Stimulated activated naive CD4-positive, alpha-beta T cell (primary cell): ENCODE results near the gene PARD3B.
A peak's percentile ranks its signal among the peaks of the same experiment; 100 is the strongest.

Source experiments
- DNase-seq, 6 experiments: peaks; one replicate each; lab custom pipeline; 2025; lab: John Stamatoyannopoulos, UW

PARD3B gene

GRCh38 chr2:204657024-204657423 lies 111.7 kb downstream of the PARD3B start:
- no peak for DNase-seq

DNA sequence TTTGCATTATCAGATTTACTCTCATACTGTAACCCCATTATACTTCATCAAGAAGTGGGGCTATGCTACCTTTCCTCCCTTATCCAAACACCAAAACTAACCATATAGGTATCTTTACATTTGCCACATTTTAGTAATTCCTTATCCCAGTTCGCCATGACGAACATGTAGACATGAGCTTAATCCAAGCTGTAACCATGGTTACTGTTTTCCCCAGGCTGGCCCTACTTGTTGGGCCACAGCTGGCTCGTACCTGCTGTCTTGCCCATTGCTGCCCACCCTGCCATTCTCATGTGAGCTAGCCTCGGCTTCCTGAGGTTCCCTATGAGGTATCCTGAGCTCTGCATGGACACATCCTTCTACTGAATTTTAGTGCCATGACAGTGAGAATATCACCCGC lies 117.7 kb downstream of the PARD3B start:
- DNase-seq = no peak

- no peak for DNase-seq
Measured at GRCh38 chr2:204663816-204664425, 118.6 kb downstream of the PARD3B start.

DNA sequence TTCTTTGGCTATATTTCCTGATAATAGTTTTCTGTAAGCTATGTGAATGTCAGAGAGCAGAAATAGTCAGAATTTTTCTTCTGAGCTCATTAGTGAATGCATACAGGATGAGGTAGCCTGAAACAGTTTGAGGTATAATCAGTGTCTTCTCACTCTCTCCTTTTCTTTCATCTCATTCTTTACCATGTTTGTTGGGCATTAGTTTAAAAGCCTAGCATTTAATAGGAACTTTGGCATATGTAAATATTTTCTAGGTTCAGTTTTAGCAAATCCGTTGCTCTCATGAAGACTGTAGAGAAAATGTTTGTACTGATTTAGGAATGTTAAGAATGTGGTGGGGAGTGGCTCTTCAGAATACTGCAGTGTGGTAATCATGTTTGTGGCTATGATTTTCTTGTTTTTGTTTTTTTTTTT lies 119.4 kb downstream of the PARD3B start:
- no peak for DNase-seq

DNA sequence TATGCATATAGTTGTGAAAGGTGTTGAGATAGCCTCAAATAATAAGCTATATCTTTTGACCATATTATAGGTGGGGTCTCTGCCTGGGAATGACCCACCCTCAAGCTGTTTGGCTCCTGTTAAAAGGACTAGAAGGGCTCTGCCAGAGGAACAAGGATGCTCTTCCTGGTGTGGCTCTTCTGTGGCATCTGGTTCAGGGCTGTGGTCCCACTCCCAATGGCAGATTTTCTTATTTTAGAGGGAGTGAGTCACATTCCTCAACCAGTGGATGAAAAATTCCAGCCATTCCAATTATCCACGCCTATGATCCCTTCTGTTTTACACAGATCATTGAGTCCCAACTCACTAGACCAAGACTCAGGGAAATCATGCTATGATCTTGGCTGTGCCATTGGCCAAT lies 119.9 kb downstream of the PARD3B start:
- DNase-seq = no peak

- no peak for DNase-seq
Measured at GRCh38 chr2:204665771-204666170, 120.5 kb downstream of the PARD3B start.

DNA sequence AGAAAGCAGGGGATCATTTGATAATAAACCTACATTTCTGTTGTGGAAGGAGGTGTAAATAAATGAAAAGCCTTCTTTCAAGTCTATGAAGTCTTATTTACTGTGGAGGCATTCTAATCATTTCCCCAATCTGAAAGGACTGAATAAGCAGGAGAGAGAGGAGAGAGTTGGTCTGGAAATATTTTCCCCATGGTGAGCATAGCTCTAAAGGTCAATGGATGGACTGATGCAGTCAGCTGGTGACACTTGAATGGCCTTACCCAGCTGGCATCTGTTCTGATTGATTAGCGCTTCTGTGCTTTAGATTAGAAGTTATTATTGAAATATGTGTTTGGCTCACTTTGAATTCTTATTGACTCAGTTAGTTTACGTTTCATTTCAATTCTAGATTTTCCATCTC lies 122.7 kb downstream of the PARD3B start:
- no peak for DNase-seq

- no peak for DNase-seq
Measured at GRCh38 chr2:204669382-204669781, 124.1 kb downstream of the PARD3B start.

DNA sequence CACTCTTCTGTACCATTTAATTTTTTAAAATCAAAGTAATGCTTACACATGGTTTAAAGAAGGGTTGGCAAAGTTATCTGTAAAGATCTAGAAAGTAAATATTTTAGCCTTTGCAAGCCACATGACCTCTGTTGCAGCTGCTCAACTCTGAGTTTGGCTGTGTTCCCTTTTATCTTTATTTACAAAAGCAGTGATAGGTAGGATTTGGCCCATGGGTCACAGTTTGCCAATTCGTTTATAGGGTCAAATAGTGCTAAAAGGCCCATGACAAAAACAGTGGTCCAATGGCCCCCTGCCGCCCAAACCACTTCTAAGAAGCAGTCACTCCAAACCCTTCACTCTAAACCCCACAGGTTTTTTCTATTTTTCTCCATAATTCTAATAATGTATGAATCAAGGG lies 124.8 kb downstream of the PARD3B start:
- no peak for DNase-seq

DNA sequence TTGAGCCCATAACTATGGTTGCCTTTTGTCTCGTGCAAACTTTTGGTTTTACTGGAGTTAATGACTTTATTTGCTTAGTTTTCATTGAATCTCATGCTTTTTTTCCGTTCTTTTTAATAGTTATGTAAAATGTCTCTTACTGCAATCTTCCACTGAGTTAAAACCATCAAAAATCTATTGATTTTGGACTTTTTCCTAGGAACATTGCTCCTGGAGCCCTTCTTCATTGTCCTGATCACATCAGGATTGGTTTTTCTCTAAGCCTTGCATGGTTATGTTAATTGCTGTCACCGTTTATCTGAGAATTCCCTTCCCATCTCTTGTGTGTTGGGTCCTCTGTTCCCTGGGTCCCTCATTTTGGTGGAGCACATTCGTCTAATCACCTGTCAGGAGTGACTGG lies 125.5 kb downstream of the PARD3B start:
- no peak for DNase-seq

- no peak for DNase-seq
Measured at GRCh38 chr2:204672772-204673171, 127.5 kb downstream of the PARD3B start.

- no peak for DNase-seq
Measured at GRCh38 chr2:204673877-204674276, 128.6 kb downstream of the PARD3B start.

DNA sequence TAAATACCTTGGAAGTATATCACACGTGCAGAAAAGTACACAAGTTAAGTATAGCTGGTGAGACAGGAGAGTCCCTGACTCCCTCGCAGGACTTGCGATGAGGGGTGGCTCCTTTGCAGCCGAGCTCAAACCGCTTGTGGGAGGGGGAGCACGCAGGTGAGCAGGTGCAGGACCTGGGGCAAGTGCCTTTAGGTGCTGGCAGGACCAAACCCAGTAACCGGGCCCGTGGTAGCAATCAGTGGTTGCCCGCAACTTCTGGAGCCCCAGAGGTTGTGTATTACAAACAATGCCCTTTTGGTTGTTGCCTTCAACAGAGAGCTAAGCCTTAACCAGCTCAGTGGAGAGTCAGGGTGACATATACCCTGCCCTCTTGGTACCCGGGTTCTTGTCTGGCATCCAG lies 132.8 kb downstream of the PARD3B start:
- no peak for DNase-seq

- no peak for DNase-seq
Measured at GRCh38 chr2:204680576-204680975, 135.3 kb downstream of the PARD3B start.

DNA sequence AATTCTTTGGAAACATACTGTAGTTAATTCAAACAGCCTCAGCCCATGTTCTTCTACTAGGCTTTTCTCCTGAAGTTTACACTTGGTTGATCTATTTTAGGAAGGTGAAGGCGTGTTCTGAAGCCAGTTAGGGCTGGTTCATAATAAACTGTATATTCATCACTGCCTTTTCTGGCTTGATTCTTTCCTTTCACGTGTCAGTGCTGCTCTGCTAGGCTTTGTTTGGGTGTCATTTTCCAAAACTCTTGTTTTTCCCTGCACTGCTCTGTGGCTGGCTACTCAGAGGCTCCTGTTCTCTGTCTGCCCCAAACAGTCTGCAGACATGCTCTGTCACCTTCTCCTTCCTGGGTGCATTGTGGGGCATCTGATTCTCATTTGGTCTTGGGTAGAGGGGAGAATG lies 136.1 kb downstream of the PARD3B start:
- no peak for DNase-seq

GRCh38 chr2:204683384-204683783 lies 138.1 kb downstream of the PARD3B start:
- no peak for DNase-seq

GRCh38 chr2:204686406-204686805 lies 141.1 kb downstream of the PARD3B start:
- DNase-seq = no peak

DNA sequence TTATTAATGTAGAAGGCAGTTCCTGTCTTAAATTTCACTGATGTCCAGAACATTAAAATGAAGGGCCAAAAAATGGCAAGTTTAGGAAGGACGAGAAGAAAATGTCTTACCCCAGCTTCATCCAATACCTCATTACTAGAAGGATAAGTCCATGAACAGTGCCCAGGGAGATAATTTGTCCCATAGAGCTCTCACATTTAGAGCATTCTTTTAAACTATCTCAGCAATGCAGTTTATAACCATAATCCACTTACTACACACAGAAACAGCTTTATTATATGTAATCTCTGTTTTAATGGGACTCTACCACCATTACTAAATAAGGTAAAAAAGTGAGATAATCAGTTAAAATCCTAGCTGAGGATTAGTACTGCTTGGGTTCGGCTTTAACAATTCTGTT lies 142.5 kb downstream of the PARD3B start:
- DNase-seq = no peak

- peak in 2 of 6 experiments; percentile 18 to 33 for DNase-seq
Measured at GRCh38 chr2:204691911-204692510, 146.7 kb downstream of the PARD3B start.

DNA sequence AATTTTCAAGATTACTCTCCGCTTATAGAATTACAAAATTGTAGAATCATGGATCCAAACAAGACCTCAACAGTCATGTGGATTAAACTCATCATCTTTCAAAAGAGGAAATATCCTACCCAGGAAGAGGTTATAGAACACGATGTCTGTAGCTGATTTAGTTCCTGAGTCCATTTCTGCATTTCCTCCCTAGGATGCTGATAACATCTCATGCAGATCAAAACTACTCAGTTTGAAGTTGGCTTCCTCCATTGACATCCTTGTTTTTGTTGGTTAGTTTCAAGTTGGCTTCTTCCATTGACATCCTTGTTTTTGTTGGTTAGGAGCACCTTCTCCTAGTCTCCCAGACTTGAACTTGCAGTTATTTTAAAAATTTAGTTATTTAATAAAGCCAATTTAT lies 147.5 kb downstream of the PARD3B start:
- DNase-seq = no peak

DNA sequence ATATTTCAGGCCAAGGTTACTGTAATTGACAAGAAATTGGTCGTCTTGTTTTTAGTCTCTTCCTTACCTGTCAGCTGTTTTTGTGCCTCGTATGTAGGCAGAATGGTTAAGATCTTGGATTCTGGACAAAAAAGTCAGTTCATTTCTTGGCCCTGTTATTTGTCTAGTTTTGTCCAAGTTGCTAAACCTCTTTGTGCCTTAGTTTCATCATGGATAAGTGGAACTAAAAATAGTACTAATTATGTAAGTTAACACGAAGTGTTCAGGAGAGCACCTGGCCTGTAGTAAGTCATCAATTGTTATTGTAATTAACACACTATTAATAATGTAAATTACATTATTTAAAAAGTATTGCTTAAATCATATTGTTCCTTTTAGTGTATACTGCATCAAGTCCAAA lies 148.0 kb downstream of the PARD3B start:
- no peak for DNase-seq

- no peak for DNase-seq
Measured at GRCh38 chr2:204695506-204695905, 150.2 kb downstream of the PARD3B start.

- DNase-seq = no peak
Measured at GRCh38 chr2:204696124-204696523, 150.8 kb downstream of the PARD3B start.

DNA sequence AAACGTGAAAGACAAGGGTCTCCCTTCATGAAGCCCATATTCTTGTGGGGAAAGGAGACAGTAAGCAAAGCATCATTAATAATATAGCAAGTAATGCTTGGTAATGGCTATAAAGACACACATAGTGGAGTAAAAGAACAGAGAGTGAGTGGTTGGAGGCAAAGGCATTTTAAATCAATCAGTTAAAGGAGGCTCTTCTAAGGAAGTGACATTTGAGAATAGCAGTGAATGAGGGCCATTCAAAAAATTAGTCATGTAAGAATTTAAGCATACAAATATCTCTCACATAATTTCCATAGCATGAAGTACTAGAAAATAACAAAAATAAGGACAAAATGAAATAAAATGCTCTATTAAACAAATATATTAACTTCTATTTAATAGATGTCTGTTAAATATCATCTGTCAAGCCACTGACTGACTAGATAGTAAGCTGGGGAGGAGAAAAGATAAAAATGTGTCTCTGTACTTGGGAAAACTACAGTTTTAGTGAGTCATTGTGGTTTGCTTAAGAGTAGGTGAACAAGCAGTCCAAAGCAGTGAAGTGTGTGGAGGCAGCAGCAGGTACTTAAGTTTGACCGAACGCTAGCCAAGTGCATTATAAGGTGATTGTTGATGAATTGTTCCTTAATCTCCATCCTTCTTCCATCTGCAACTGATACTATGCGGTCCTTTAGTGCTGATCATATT lies 160.1 kb downstream of the PARD3B start:
- no peak for DNase-seq
